ENCODE data around the gene MYO1B. TPM values are rescaled to one million over a fixed set of nuclear protein-coding genes. Genes with fewer than 3 reads are reported as not detected.

The MYO1B gene
- total and polyA plus RNA-seq, 2 experiments from 2014 or later = 26.4 to 70.6 TPM

- H3K27me3 ChIP-seq (ENCODE audit: insufficient read depth) = no peaks in the 10 kb centered on the region
- TF ChIP-seq STAT1 (IDR thresholded peaks at IDR 0.05; ENCODE audit: unreplicated experiment) (no peak), ZNF114 (CRISPR knock-in tag; IDR thresholded peaks at IDR 0.05) (no peak), ZNF331 (CRISPR knock-in tag; IDR thresholded peaks at IDR 0.05; ENCODE audit: low read depth) (no peak), EZH2phosphoT487 (IDR thresholded peaks at IDR 0.05; ENCODE audit: unreplicated experiment) (no peak), JUNB (IDR thresholded peaks at IDR 0.05; ENCODE audit: unreplicated experiment) (no peak), ZNF462 (CRISPR knock-in tag; IDR thresholded peaks at IDR 0.05) (no peak), ETS1 (IDR thresholded peaks at IDR 0.05) (no peak), EZH2 (IDR thresholded peaks at IDR 0.05; ENCODE audit: low read depth, unreplicated experiment) (no peak), NANOG (IDR thresholded peaks at IDR 0.05; ENCODE audit: borderline replicate concordance) (no peak), POLR2AphosphoS5 (IDR thresholded peaks at IDR 0.05; ENCODE audit: low read depth) (no peak)
- TF ChIP-seq, protein P1, sequence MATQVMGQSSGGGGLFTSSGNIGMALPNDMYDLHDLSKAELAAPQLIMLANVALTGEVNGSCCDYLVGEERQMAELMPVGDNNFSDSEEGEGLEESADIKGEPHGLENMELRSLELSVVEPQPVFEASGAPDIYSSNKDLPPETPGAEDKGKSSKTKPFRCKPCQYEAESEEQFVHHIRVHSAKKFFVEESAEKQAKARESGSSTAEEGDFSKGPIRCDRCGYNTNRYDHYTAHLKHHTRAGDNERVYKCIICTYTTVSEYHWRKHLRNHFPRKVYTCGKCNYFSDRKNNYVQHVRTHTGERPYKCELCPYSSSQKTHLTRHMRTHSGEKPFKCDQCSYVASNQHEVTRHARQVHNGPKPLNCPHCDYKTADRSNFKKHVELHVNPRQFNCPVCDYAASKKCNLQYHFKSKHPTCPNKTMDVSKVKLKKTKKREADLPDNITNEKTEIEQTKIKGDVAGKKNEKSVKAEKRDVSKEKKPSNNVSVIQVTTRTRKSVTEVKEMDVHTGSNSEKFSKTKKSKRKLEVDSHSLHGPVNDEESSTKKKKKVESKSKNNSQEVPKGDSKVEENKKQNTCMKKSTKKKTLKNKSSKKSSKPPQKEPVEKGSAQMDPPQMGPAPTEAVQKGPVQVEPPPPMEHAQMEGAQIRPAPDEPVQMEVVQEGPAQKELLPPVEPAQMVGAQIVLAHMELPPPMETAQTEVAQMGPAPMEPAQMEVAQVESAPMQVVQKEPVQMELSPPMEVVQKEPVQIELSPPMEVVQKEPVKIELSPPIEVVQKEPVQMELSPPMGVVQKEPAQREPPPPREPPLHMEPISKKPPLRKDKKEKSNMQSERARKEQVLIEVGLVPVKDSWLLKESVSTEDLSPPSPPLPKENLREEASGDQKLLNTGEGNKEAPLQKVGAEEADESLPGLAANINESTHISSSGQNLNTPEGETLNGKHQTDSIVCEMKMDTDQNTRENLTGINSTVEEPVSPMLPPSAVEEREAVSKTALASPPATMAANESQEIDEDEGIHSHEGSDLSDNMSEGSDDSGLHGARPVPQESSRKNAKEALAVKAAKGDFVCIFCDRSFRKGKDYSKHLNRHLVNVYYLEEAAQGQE (IDR thresholded peaks at IDR 0.05; ENCODE audit: unreplicated experiment) = no peak
- TF ChIP-seq, protein P2, sequence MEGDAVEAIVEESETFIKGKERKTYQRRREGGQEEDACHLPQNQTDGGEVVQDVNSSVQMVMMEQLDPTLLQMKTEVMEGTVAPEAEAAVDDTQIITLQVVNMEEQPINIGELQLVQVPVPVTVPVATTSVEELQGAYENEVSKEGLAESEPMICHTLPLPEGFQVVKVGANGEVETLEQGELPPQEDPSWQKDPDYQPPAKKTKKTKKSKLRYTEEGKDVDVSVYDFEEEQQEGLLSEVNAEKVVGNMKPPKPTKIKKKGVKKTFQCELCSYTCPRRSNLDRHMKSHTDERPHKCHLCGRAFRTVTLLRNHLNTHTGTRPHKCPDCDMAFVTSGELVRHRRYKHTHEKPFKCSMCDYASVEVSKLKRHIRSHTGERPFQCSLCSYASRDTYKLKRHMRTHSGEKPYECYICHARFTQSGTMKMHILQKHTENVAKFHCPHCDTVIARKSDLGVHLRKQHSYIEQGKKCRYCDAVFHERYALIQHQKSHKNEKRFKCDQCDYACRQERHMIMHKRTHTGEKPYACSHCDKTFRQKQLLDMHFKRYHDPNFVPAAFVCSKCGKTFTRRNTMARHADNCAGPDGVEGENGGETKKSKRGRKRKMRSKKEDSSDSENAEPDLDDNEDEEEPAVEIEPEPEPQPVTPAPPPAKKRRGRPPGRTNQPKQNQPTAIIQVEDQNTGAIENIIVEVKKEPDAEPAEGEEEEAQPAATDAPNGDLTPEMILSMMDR (conservative IDR thresholded peaks at IDR 0.05; ENCODE audit: low read depth in 2 of 2) = no peak
- ATAC-seq (no peak), DNase-seq (ENCODE audit: low spot score) (no peak)
- H3K36me3 Mint-ChIP-seq (ENCODE audit: low read depth) = no peaks in the 10 kb centered on the region
- H2AFZ ChIP-seq = no peak overlapping the region
- H3K4me2 ChIP-seq = no peak overlapping the region
- no peak overlapping the region for H3K4me3 ChIP-seq
- H3K27me3 Mint-ChIP-seq (ENCODE audit: insufficient read depth, low read depth, poor library complexity) = no peaks in the 10 kb centered on the region
- H3K27ac ChIP-seq (ENCODE audit: low read depth) = no peak overlapping the region
- H3K79me2 ChIP-seq (replicated peaks; ENCODE audit: insufficient read depth) = no peaks in the 10 kb centered on the region
- no peak overlapping the region for H3K4me3 Mint-ChIP-seq
- no peak overlapping the region for H3K27ac Mint-ChIP-seq
- peaks cover 10% of the 10 kb centered on the region for H3K4me1 Mint-ChIP-seq
- peaks cover 9% of the 10 kb centered on the region; the same call in 1 of the 3 replicates for H3K9me3 Mint-ChIP-seq
- H3K9me2 ChIP-seq (ENCODE audit: insufficient read depth) = no peaks in the 10 kb centered on the region
- H3K4me1 ChIP-seq (ENCODE audit: insufficient read depth) = no peaks in the 10 kb centered on the region
- H3F3A ChIP-seq (replicated peaks; ENCODE audit: low read depth) = no peaks in the 10 kb centered on the region
- no peaks in the 10 kb centered on the region for H4K20me1 ChIP-seq (replicated peaks; ENCODE audit: insufficient read depth)
- no peaks in the 10 kb centered on the region; the same call in 1 of the 2 replicates for H3K36me3 ChIP-seq (ENCODE audit: insufficient read depth)
Observed at GRCh38 chr2:191213333-191213732, 31.9 kb upstream of the MYO1B start.
